Hematopoietic multipotent progenitor cell treated with erythropoietin and hydrocortisone succinate and interleukin-3 and kit ligand, for 15 days (in vitro differentiated cells): Measurements from ENCODE around the gene PAPPA.

ENCODE experiments used
- DNase-seq: peaks from one replicate; pipeline ENCODE4 v3.0.0-alpha.2; 2015; ENCODE audit warnings: low spot score

PAPPA gene

DNA sequence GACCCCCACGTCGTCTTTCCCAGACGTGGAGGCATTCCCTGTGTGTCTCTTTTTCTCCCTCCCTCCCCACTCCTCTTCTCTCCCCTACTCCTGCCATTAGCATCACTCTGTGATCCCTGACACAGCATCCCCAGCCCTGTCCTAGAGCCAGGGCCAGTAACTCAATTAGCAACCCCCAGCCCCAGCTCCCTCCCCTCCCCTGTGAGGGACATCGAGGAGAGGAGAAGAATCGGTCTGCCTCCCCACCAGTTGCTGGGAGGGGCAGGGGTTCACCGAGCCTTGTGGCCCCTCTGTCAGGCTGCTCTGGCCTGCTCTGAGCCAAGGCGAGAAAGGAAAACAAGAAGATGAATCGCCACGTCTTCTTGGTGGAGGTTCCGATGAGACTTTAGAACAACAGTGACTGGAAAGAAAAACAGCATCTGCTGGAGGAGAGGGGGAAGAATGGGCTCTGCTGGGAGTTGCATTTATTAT, 123.1 kb downstream of the PAPPA start:
- no peak for DNase-seq

DNA sequence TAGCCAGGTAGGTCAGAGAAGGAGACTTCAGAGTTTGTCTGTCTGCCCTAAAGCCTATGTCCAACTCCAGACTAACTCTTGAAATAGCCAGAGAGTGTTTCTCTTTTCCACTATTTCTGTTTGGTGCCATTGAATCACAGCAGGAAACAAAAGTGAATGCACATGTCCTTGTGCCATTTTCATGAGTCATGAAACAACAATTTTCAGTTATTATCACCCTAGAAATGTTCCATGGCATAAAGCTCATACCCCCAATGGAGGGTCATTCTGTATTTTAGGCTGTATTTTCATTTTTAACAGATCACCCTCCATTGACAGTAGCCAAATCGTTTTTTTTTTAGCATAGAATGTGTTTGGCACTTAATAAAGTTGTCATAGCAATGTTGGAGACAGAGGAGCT, 124.7 kb downstream of the PAPPA start:
- no peak for DNase-seq

DNA sequence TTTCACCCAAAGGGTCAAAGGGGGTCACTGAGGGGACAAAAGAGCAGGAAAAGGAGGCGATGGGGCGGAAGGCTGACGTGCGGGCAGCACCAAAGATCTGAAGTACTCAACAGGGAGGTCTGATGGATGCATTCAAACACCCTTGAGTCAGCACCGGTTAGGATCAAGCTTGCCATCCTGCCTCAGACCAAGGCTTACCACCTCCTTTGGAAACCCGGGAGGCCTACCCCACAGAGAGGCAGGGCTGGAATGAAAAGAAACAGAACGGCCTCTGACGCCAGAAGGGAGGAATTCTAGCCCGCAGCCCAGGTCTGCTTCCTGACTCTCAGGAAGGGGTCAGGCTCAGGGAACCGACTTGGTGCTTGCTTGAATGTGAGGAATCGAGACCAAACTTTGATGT, 125.6 kb downstream of the PAPPA start:
- DNase-seq, result no peak

DNA sequence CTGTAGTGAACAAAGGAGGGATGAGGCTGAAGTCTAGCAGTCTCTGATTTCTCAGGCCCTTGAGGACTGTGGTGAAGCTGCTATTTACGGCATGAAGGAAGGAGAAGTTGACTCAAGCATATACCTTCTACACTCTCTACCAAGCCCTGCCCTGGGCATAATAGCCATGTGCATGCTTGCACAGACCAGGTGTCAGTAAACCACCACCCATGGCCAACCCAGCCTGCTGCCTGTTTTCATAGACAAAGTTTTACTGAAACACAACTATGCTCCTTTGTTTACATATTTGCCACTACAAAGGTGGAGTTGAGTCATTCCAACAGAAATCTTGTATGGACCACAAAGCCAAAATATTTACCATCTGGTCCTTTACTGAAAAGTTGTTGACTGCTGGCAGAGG, 126.9 kb downstream of the PAPPA start:
- no peak for DNase-seq

DNA sequence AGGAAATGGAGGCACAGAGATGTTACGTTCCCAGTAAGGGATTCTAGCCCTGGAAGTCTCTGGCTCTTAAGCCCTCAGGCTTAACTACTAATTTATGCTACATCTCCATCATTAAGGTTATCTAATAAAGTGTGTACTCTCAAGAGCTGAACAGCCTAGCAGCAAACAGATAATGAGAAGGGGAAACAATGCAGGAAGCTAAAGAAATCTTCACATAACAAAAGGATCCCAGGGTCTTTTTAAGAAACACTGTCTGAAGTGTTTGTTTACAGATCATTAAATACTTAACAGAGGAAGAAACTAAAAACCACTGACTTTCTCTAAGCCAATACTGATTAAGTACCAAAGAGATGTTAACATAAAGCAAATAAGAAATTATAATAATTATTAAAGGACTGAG, 129.0 kb downstream of the PAPPA start:
- DNase-seq, result no peak

DNA sequence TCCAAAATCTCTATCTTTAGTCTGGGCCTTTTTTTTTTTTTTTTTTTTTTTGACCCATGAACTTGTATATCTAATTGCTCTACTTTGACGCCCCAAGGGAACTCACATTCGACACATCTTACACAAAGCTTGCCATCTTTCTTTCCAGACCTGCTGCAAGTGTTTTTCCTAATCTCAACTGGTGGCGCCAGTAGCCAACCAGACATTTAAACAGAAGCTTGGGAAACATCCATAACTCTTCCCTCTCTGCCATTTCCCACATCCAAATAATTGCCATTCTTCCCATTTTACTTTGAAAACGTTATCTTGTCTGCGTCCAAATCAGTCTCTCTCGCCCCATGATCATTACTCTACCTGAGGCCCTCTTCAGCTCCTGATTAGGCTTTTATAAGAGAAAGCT, 130.9 kb downstream of the PAPPA start:
- no peak for DNase-seq

DNA sequence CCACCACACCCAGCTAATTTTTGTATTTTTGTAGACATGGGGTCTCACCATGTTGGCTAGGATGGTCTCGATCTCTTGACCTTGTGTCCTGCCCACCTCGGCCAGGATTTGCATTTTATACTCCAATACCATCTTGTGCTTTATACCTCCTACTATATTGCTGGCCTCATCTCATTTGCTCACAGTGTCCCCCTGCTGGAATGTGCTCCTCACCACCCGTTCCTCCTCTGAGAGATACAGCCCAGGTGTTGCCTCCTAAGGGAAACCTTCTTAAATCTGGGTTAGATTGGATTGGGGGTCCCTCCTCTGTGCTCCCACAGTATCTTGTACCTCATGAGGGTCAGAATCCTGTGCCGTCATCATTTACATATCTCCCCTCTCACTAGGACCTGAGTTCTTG, 131.7 kb downstream of the PAPPA start:
- DNase-seq, result no peak

DNA sequence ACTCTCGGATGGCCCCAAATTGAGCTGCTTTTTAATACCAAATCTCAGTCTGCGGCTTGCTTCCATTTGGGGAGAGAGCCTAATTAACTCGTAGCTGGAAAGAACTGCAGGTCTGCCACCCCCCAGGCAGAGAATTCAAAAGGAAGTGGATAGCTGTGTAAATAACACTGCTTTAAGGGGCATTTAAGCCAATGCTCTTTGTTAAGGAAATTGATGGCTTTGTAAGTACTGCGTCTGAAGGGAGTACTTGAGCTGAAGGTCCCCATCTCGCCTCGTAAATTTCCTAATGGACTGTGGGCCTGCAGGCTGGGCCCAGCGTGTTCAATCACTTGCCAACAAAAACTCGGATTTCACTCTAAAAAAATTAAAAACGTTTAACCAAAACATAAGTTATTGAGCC, 132.7 kb downstream of the PAPPA start:
- no peak for DNase-seq

DNA sequence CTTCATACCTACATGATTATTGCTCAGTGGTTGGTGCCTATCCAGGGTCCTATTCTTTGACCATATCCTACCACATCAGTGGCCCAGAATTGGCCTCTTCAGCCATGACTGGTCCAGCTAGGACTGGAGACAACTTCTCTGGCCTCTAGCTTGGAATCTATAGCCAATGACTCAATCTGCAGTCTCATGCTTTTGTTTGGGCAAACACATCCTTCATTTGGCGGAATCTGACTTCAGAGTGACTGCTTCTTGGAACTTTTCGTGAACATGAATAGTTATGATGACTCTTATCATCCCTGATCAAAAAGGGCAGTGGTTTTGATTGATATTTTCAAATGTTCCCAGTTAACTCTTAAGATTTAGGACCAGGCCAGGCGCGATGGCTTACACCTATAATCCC, 134.1 kb downstream of the PAPPA start:
- DNase-seq, result no peak

DNA sequence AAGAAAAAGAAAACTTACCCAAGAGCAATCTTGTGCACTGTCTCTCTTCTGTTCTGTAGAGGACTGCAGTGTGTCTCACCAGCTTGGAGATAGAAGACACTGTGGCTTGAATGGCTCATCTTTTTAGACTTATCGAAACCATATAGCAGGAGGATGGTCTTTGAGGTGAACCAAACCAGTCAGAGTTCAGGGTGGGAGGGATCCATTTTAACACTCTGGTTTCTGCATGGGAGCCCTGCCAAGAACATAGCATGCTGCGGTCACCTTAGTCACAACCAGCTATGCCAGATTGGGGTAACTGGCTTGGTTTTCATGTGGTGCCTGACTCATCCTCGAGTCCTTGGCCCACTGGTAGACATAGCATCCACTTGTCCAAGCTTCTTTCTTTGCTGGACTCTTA, 135.1 kb downstream of the PAPPA start:
- no peak for DNase-seq

DNA sequence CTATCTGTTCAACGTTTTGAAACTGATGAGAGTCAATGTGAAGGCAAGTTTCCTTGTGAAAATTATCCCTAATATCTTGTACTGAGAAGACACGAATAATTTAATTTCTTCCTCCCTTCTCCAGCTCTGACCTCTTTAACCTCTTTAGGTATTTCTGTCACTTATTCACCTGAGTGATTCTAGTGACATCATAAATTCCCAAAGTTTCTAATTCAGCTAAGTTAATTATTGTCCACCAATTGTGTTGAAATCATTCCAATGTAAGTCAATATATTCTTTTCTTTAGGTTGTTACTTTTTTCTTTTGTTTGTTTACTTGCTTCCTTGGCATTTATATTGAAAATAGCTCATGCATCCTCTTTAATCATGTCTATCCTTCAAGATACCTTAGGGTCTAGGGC, 143.8 kb downstream of the PAPPA start:
- DNase-seq, result no peak

DNA sequence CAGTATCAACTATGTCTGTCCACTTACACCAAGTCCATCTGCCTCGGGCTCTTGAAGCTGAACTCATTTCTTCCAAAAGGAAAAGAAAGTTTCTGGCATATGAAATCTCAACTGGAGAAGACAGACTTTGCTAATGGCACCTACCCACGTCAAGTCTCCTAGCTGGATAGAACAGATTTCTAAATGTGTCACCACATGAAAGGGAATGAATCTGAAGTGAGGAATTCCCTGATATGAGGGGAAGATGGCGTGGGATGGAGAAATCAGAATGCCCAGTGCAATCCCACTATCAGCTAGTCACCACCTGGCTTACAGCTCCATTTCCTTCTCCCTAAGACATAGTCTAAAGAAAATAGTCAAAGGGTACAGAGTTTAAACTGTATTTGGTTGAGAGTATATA, 144.7 kb downstream of the PAPPA start:
- no peak for DNase-seq

DNA sequence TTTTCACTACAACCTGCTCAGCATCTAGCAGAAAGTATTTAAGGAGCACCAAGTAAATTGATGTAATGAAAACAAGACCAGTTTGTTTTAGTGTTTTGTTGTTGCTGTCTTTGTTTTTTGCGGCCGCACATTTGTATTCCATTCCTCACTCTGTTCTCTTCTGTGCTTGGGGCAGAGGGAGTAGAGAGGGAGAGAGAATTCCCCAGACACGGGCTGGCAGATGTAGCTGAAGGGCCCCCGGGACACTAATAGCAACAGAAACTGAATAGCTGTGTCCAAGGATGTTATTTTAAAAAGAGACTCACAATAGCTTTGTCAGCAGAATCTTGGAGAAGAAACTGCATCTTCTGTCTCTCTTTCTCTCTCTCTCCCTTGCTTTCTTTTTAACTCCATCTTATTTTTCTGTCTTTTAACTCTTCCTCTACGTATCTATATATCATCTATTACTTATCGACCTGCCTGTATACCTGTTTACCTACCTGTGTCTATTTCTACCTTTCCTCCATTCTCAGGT, 145.3 kb downstream of the PAPPA start:
- no peak for DNase-seq

DNA sequence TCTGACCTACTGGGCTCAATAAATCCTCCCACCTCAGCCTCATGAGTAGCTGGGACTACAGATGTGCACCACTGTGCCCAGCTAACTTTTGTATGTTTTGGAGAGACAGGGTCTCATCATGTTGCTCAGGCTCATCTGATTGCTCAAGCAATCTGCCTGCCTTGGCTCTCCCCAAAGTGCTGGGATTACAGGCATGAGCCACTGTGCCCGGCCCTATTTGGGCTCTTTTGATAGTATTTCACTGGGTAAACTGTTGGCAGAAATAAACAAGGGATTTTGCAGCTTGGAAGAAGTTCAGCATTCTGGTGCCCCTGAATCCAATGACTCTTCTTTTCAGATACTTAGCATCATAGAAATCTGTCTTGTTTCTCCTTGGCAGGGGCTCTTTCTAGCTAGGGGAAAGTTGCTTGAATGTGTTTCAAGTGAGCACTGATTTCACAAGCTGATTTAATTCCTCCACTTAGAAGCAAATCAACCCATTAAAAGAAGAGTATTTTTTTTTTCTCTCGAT, 146.8 kb downstream of the PAPPA start:
- no peak for DNase-seq

DNA sequence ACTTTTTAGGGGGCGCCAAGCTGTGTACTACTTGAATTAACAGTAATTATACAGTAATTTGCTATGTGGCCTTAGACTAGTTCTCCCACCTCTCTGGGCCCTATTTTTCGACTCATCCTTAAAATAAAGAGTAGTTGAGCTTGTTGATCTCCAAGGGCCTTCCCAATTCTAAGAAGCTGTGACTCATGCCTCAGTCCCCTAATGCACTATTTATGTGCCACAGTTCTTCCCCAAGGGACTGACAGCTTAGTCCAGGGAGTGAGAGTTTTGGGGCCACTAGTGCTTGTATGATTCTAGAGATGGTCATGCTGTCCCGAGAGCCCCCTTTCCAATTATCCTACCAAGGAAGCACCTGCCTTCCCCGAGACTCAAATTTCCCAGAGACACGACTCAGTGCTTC, 149.7 kb downstream of the PAPPA start:
- DNase-seq, result no peak

DNA sequence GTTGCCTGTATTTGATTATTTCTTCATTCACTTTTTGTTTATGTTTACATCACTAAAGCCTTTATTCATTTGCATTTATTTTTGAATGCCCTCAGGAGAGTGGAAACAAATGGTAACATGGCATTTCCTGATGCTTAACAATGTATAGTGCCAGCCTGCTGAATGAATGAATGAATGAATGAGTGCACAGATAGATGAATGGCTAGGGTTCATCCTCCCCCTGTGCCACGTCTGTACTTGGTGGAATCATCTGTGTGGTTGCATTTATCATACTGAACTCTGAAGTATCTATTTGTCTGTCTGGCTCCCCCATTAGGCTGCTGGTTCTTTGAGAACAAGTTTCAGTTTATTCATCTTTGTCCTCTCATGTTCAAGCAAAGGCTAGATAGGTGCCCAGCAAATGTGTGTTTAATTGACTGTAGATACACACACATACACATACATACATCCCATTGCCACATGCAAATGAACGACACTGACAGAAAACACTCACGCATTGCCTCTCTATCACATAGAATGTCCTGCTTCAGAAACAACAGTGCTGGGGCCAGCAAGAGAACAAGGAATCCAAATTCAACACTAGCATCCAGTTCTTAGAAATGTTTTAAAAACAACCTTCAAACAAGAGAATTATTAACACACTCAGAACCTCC, 150.4 kb downstream of the PAPPA start:
- no peak for DNase-seq

DNA sequence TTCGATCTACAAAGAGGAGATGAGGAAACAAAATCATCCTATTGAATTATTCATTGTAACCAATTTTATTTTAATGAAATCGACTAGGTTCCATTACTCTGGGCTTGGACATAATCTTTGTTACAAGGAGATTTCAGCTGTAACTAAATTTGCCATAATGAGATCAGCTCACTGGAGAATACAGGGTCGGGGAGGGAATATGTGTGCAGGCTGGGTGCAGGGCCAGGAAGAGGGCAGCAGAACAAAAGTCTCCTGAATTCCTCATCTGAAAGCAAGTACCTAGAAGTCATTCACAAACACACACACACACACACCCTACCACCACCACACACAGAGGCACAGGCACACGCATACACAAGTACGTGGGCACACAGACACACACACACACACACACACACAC, 151.2 kb downstream of the PAPPA start:
- DNase-seq, result no peak

DNA sequence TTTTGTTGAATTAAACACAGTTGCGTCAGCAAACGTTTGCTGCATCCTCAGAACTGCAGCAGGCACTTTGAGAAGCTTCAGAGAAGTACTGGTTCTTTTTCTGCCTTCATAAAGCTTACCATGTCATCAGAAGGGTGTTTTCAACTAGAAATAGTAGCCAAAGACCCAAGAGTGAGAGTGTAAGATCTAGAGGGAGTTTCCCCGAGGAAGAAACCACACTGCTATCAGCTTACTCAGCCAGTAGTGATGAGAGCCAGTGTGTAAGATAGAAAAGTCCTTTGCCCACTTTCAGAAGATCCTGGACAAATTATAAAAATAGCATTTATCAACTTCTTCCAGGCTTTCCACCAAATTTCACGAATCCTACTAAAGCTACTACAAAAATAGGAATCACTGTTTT, 154.5 kb downstream of the PAPPA start:
- peak; percentile 16 for DNase-seq

DNA sequence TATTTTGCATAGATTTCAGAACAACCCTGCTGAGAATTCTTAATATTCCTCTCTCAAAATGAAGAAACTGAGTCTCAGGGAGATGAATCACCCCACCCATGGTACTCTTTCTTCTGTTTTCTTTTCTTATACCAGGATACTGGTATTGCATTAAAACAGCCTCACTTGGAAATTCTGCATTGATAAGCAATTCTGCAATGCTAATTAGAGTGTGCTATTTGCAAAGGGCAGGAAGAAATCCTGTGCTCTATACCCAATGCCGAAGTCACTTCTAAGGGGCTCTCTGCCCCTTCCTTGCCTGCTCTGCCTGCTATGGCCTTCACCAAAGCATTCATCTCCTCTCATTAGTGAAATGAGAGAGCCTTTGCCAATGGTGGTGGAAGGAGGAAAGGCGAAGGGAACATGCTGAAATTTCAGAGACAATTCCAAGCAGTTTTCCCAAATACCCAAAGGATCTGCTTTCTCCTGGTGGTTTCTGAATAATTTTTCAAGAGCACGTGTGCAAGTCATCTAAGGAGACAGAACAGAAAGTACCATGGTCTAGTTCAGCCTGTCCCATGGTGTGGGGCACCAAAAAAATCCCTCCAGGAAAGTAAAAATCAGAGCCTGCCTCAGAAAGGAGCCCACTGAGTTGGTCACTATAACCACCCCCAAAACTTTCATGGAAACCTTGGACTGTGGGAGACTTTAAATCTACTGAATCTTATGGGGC, 156.5 kb downstream of the PAPPA start:
- no peak for DNase-seq

DNA sequence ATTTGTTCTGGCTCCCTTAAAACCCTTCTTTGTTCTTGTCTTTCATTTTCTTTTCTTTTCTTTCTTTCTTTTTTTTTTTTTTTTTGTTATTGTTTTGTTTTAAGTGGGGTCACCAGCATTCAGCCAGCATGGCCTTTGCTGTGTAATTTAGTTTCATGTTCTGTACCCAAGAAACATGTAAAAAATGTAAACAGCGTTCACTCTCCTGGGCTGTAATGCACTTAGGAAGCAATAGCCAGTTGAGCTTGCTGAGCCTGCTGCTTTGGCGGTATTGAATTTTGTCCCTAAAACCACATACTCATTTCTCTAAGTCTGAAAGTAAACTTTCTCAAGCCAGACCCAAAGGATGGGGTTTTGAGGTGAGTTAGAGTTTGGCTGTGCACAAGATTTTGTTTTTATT, 158.6 kb downstream of the PAPPA start:
- no peak for DNase-seq

DNA sequence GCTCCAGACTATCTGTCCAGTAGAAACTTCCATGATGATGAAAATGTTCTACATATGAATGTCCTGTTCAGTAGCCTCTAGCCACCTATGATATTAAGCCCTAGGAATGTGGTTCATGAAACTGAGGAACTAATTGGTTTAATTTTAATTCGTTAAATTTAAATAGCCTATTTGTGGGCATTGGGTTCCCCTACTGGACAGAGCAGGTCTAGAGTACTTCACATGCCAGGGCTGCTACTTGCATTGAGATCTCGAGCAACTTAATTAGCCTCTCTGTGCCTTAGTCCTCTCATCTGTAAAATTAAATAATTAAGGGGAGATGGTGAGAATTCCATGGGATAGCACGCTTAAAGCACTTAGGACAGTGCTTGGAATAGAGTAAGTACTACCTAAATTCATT, 160.0 kb downstream of the PAPPA start:
- DNase-seq, result no peak

DNA sequence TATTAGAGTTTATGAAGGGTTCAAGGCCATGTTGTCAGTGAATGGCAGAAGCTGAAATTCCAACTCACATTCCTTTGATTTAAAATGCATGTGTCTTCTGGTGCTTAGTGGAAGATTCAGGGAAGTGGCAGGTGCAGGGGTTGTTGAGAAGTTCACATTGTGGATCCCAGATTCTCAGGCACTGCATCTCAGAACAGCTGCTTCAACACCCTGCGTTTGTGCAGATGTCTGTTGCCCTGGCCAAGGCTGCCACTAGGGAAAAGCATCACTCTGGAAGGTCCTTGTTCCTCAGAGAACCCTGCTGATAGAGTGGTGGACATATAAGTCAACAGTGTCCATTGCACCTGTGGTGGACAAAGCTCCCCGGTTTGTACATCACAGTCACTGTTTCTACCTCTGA, 162.7 kb downstream of the PAPPA start:
- DNase-seq, result no peak

DNA sequence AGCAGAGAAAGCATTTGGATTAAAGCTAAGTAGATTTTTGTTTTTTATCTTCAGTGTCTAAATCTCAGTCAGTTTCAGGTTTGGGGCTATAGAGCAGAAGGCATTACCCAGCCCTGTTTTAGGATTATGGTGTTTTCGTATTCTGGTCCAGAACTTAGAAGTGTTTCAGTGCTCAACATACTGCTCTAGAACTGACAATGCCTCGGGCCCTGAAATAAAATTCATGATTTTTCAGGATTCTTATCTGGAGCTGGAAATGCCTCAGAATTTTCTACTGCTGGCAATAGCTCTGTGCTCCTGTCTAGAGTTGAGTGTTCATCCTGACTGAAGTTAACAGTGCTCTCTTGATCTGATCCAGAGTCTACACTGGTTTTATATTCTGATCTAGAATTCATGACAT, 163.9 kb downstream of the PAPPA start:
- DNase-seq, result no peak
